NCI-H2107 treated with DMSO at 0.1 percent for 48 hours (cell line): ENCODE data around the gene TRIM59.
A peak's percentile ranks its signal among the peaks of the same experiment; 100 is the strongest.

ENCODE experiments used
- DNase-seq: peaks from one replicate; lab custom pipeline; 2025; ENCODE audit not compliant: unreplicated experiment; lab: John Stamatoyannopoulos, UW

TRIM59 gene, protein sequence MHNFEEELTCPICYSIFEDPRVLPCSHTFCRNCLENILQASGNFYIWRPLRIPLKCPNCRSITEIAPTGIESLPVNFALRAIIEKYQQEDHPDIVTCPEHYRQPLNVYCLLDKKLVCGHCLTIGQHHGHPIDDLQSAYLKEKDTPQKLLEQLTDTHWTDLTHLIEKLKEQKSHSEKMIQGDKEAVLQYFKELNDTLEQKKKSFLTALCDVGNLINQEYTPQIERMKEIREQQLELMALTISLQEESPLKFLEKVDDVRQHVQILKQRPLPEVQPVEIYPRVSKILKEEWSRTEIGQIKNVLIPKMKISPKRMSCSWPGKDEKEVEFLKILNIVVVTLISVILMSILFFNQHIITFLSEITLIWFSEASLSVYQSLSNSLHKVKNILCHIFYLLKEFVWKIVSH

DNA sequence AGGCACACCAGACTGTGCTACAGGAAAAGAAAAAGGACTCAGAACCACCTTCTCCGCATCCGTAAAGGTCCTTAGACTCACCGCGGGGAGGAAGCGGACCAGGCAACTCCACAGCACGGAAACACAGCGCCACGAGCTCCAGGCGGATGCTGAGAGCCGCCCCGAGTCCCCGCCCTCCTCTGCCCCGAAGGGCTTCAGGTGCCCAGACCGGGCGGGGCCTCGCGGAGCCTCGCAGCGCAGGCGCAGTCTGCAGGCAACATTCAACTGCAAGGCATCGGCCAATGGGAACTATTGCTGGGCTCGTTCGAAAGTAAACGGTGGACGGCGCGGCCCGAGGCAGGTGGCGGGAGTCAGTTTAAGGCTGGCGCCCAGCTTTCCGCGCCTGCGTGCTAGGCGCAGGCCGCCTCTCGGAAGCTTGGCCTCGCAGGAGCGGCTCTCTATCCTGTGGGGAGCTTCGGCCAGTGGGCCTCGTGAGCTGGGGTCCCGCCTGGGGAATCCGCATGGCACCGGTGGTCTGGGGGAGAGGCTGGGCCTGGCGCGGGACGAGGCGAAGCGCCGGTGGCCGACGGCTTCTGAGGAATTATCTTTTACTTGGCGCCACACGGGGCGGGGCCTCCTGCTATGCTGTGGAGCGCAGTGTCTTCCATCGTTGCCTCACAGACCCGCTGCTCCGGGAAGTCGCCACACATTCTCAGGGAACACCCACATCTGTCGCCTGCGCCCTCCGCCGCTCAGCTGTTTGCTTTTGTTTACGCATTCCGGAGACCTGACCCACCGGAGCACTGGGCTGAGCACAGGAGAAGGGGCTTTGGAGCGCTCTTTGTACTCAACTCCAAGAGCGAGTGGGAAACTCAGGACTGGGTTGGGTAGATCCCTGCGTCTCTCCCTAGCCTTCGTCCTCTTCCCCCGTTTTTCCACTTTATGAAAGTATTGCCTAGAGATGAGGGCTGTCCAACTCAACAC lies at the start of gene TRIM59:
Gene TRIM59 (minus strand): TSS at position 151 of the 963 bp plus-strand sequence. CDS start 10,603 bp downstream, outside the sequence.
- no peak for DNase-seq

GRCh38 chr3:160498202-160498601 lies 48.6 kb upstream of the TRIM59 start:
- no peak for DNase-seq

GRCh38 chr3:160490166-160490565 lies 40.6 kb upstream of the TRIM59 start:
- DNase-seq, result no peak

GRCh38 chr3:160486459-160486869 lies 36.9 kb upstream of the TRIM59 start:
- peak; percentile 61 for DNase-seq

DNA sequence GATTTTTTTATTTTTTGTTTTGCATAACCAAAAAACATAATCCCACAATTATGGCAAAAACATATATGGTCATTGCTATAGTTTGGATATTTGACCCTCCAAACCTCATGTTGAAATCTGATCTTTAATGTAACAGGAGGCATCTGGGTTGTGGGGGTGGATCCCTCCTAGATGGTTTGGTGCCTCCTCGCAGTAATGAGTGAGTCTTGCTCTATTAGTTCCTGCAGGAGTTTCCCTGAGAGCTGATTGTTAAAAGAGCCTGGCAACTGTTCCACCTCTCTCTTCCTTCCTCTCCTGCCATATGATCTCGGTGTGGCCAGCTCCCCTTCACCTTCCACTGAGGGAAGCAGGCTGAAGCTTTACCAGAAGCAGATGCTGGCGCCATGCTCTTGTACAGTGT lies 33.2 kb upstream of the TRIM59 start:
- no peak for DNase-seq

DNA sequence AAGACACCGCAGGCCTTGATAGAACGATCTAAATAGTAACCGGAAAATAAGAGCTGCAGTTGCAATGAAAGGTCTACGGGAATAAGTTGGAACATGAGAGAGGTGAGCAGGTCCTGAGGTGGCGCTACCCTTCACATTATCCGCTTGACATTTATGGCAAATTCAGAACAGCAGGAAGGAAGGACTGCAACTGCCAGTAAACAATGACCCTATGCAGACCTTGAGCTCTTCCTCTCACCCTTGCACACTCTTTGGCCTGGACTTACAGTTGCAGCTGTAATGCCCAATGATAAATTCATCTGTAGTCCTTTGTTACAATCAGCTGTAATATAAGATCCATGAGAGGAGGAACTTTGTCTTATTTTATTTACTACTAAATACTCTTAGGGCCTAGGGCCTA lies 32.3 kb upstream of the TRIM59 start:
- no peak for DNase-seq

DNA sequence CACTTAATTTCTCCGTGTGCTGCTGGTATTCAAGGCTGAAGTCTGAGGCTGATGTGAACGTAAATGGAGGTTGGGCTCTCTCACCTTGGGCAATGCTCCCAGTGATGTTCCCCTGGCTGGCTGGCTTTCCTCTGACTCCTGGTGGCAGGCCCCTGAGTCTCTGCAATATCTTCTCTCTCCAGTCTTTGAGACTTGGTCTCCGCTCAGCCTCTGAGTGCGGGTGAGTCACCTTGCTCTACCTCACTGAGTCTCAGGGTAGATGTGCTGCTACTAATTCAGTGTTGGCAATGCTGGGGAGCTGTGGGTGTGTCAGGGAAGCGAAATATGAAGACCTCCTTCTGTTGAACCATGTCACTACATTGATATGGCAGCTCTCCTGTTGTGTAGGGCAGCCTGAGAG lies 31.3 kb upstream of the TRIM59 start:
- DNase-seq, result no peak

DNA sequence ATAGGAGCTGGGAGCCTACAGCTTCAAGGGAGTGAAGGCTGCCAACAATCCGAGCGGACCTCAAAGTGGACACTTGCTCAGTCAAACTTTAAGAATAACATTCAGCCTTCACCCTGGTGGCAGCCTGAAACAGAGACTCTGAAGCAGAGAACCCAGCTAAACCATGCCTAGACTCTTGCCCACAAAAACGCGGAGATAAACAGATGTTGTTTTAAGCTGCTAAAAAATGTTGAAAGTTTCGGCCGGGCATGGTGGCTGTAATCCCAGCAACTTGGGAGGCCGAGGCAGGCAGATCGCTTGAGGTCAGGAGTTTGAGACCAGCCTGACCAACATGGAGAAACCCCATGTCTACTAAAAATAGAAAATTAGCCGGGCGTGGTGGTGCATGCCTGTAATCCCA lies 29.8 kb upstream of the TRIM59 start:
- DNase-seq, result no peak

DNA sequence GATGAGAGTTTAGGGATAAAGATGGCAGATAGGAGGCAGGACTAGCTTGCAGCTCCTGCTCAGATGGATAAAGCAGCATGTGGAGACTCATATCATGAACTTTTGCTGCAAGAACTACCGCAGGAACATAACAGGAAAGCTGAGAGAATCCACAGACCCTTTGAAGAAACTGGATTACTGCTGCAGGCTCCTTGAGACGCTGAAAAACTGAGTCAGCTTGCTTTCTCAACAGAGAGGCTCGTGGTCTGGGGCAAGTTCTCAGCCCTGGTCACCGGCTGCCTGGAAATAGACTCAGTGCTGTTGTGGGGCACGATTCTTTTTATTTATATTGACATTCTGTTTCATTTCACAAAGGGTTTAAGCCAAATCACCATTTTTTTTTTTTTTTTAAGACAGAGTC lies 28.8 kb upstream of the TRIM59 start:
- DNase-seq, result no peak

DNA sequence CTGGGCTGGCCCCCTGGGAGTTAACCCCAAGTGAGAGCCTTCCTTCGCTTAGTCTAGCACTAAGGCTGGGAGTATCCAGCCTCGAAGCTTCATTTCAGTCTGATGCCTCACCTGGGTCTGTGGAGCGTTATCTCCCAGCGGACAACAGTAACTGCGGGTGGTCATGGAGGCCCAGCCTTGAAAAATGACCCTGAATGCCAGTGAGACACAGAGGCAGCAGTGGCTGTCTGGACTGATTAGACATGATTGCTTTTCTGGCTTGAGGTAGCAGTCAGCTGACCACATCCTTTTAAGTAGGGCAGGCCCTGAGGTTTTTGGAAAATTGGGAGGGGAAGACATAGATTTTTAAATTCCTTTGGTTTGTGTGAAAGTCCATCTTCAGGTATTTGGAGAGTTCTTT lies 28.2 kb upstream of the TRIM59 start:
- no peak for DNase-seq

DNA sequence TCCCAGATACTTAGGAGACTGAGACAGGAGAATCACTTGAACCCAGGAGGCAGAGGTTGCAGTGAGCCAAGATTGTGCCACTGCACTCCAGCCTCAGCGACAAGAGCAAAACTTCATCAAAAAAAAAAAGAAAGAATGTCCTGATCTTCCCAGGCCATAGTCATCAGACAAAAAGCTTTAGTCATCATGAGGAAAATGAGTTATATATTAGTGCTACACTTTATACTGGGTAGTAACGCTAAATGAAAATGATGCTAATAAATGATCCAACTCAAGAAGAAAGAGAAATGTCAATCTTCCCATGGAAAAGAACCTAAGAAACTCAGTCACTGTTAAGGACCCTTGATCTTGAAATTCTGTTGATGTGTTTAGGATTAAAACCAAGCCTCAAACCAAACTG lies 26.3 kb upstream of the TRIM59 start:
- no peak for DNase-seq

GRCh38 chr3:160475153-160475552 lies 25.6 kb upstream of the TRIM59 start:
- no peak for DNase-seq

- no peak for DNase-seq
These were observed 24.8 kb upstream of the TRIM59 start for GRCh38 chr3:160474416-160474838.

DNA sequence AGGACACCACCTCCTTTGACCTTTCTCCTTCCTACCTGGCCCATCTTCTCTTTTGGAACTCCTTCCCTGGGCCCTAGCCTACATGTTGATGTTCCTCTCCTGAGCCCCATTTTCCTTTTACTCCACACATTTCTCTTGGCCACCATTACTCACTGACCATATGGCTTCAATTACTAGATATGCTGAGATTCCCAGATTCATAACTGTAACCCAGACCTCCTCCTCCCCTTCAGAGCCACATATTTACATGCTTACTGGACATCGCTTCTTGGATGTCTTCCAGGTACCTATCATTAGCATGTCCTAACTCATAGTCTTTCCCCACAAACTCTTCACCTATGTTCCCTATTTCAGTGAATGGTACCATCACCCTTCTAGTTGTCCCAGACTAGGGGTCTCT lies 24.4 kb upstream of the TRIM59 start:
- no peak for DNase-seq

- no peak for DNase-seq
These were observed 23.6 kb upstream of the TRIM59 start for GRCh38 chr3:160473221-160473620.

- no peak for DNase-seq
These were observed 22.8 kb upstream of the TRIM59 start for GRCh38 chr3:160472344-160472743.

GRCh38 chr3:160471892-160472291 lies 22.3 kb upstream of the TRIM59 start:
- DNase-seq, result no peak

GRCh38 chr3:160470181-160470580 lies 20.6 kb upstream of the TRIM59 start:
- no peak for DNase-seq

GRCh38 chr3:160464971-160465370 lies 15.4 kb upstream of the TRIM59 start:
- DNase-seq, result no peak

GRCh38 chr3:160464321-160464720 lies 14.7 kb upstream of the TRIM59 start:
- no peak for DNase-seq

DNA sequence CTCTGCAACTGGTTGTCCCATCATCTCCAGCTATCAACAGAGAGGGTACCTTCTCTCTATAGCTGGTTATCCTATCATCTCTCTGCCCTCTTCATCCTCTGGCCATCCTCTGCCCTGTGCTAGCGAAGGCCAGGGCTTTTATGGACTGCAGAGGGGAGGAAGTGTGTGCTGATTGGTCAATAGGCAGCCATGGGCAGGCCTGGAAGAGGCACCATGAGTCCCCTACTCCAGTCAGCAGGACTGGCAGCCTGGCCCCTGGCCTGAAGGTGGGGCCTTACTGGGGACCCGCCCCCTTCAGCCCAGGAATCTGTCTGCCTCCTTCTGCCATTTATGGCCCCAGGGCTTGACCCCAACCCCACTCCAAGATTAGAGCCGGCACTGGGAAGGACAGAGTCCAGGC lies 10.4 kb upstream of the TRIM59 start:
- DNase-seq, result no peak

DNA sequence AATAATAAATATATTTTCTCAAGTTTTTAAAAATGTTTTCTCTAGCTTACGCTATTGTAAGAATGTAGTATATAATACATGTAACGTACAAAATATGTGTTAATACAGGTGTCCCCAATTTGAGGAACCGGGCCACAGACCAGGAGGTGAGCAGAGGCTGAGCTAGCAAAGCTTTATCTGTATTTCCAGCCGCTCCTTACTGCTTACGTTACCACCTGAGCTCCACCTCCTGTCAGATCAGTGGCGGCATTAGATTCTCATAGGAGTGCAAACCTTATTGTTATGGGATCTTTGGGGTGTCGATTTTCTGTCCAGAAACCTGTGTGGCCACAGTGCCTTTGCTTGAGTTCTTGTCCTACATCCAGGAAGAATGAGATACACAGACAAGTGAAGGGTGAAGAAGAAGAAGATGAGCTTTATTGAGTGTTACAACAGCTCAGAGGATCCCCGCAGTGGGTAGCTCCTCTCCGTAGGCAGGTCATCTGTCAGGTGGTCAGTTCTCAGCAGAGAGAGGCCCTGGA lies 9.9 kb upstream of the TRIM59 start:
- no peak for DNase-seq
